DND-41 (cell line): ENCODE data around the gene SLC25A51.

Source experiments
- EZH2 ChIP-seq: IDR thresholded peaks from 3 replicates; pipeline ENCODE4 v1.6.1; 2012; ENCODE audit warnings: borderline replicate concordance, low read depth, mild to moderate bottlenecking, moderate library complexity, low read length, inconsistent platforms; ENCODE audit not compliant: severe bottlenecking
- TF ChIP-seq, protein P1 (sequence below): IDR thresholded peaks from 2 replicates; pipeline ENCODE4 v1.5.1; 2012; ENCODE audit warnings: borderline replicate concordance, low read length, moderate library complexity, mild to moderate bottlenecking; ENCODE audit not compliant: poor library complexity, severe bottlenecking; ENCODE audit errors: extremely low read depth

DNA sequence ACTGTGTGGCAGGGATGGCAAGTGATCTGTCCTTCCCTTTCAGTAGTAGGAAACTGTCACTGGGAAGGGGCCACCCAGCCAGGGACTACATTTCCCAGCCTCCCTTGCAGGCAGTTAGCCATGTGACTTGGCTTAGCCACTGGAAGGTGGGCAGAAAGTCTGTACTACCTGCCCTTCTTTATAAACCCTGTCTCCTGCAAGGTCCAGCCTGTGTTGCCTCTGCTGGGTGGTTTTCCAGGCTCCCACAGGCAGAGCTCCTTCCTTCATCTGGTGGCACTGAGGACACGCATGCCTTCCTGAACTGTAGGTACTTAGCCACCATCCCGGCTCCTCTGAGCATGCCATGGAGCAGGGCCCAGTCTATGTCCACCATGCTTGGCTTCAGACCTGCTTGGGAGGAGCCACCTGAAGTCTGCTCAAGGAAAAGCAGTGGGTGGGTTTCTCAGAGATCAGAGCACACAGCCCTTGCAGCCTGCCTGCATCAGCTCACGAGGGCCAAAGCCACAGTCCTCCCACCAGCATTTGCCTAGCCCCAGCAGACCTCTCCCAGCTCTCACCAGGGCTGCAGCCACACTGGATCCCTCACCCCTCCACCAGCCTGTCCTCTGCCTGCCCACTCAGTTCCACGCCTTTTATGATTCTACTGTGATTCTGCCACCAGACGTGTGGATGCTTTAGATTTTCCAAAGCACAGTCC, 16.7 kb upstream of the SLC25A51 start:
- TF ChIP-seq, protein P1, sequence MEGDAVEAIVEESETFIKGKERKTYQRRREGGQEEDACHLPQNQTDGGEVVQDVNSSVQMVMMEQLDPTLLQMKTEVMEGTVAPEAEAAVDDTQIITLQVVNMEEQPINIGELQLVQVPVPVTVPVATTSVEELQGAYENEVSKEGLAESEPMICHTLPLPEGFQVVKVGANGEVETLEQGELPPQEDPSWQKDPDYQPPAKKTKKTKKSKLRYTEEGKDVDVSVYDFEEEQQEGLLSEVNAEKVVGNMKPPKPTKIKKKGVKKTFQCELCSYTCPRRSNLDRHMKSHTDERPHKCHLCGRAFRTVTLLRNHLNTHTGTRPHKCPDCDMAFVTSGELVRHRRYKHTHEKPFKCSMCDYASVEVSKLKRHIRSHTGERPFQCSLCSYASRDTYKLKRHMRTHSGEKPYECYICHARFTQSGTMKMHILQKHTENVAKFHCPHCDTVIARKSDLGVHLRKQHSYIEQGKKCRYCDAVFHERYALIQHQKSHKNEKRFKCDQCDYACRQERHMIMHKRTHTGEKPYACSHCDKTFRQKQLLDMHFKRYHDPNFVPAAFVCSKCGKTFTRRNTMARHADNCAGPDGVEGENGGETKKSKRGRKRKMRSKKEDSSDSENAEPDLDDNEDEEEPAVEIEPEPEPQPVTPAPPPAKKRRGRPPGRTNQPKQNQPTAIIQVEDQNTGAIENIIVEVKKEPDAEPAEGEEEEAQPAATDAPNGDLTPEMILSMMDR, result no peak
- TF ChIP-seq EZH2, result no peak
